Astrocyte of the spinal cord (primary cell): ENCODE results near the gene FAM167B.
A peak's percentile ranks its signal among the peaks of the same experiment; 100 is the strongest.

Experiments used
- DNase-seq: peaks from one replicate; pipeline ENCODE4 v3.0.0; 2011; ENCODE audit warnings: low read depth, low spot score
- H3K4me3 ChIP-seq: 2 replicates; pipeline ENCODE4 v1.5.1; 2011; ENCODE audit warnings: low read depth, mild to moderate bottlenecking, low read length, moderate library complexity
- in situ Hi-C: cut with HindIII; loops from 2 replicates; pipeline ENCODE4 v1.10.0; 2017; ENCODE audit warnings: low sequenced_read_pairs
- TF ChIP-seq, protein P1 (sequence below): IDR thresholded peaks from 2 replicates; pipeline ENCODE4 v1.5.1; 2012; ENCODE audit warnings: low read depth, mild to moderate bottlenecking, low read length, inconsistent platforms

The FAM167B gene

DNA sequence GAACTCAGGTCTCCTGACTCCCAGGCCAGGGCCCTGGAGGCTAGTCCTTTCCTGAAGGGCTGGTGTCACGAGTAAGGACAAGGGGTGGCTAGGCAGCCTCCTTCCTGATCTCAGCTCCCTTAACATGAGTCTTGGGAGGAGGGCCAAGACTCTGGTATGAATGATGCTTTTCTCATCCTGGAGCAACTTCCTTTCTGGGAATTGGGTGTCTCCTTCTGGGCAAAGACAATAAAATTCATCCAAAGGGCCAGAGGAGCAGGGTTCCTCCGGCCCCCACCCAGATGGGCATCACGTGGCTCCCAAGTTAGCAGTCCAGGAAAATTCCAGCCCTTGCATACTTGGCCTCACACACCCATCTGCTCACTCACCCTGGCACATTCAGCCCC lies at the start of gene FAM167B:
Gene FAM167B (plus strand): TSS at position 335 of the 386 bp plus-strand sequence. CDS start 200 bp downstream, outside the sequence.
- in situ Hi-C loops, result no loop called here
- DNase-seq, result no peak
- H3K4me3 ChIP-seq, result no peak within 1 kb of the TSS
- TF ChIP-seq, protein P1, sequence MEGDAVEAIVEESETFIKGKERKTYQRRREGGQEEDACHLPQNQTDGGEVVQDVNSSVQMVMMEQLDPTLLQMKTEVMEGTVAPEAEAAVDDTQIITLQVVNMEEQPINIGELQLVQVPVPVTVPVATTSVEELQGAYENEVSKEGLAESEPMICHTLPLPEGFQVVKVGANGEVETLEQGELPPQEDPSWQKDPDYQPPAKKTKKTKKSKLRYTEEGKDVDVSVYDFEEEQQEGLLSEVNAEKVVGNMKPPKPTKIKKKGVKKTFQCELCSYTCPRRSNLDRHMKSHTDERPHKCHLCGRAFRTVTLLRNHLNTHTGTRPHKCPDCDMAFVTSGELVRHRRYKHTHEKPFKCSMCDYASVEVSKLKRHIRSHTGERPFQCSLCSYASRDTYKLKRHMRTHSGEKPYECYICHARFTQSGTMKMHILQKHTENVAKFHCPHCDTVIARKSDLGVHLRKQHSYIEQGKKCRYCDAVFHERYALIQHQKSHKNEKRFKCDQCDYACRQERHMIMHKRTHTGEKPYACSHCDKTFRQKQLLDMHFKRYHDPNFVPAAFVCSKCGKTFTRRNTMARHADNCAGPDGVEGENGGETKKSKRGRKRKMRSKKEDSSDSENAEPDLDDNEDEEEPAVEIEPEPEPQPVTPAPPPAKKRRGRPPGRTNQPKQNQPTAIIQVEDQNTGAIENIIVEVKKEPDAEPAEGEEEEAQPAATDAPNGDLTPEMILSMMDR, result no peak

DNA sequence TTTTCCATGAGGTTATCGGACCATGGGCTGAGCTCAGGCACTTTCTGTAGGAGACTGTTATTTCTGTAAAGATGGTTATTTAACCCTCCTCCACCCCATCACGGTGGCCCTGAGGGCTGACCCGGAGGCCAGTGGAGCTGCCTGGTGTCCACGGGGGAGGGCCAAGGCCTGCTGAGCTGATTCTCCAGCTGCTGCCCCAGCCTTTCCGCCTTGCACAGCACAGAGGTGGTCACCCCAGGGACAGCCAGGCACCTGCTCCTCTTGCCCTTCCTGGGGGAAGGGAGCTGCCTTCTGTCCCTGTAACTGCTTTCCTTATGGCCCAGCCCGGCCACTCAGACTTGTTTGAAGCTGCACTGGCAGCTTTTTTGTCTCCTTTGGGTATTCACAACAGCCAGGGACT lies 49.2 kb upstream of the FAM167B start:
- no peak for DNase-seq
- TF ChIP-seq, protein P1, result no peak
- in situ Hi-C loops, result no loop called here

DNA sequence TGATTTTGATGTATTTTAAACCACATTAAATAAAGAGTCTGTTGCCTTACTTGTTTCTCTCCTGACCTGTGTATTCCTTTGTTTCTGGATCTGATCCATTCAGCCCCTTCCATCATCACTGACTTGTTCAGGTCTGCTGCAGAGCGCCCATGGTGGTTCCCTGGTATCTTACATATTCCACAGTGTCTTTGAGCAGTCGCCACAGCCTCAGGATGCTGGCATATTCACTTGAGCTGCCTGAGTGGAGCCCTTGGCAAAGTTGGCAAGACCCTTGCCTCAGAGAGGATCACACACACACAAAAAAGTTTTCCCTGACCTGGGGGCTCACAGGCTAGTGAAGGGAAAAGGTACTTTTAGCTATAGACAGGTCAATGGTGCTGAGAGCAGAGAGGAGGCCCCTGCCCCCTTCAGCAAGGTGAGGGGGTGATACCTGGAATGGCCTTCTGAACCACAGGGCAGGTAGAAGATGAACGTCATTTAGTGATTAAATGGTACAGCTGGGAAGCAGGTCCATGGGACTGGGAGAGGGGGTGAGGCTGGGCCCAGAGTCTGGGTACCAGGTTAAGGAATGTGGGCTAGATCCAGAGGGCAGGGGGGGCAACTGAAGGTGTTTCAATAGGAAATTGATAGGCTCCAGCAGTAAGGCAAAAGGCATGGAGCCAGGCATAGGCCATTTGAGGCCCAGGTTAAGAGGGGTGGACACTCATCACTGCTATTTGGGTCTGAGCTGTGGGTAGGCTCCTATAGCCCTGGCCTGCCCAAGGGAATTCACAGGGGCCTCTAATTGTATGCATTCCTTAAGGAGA lies 48.6 kb upstream of the FAM167B start:
- in situ Hi-C loops, result no loop called here
- no peak overlapping the region for H3K4me3 ChIP-seq
- TF ChIP-seq, protein P1, result no peak
- DNase-seq, result no peak

More for the DNA sequence above, 49.2 kb upstream of the FAM167B start:
- H3K4me3 ChIP-seq, result no peak overlapping the region

DNA sequence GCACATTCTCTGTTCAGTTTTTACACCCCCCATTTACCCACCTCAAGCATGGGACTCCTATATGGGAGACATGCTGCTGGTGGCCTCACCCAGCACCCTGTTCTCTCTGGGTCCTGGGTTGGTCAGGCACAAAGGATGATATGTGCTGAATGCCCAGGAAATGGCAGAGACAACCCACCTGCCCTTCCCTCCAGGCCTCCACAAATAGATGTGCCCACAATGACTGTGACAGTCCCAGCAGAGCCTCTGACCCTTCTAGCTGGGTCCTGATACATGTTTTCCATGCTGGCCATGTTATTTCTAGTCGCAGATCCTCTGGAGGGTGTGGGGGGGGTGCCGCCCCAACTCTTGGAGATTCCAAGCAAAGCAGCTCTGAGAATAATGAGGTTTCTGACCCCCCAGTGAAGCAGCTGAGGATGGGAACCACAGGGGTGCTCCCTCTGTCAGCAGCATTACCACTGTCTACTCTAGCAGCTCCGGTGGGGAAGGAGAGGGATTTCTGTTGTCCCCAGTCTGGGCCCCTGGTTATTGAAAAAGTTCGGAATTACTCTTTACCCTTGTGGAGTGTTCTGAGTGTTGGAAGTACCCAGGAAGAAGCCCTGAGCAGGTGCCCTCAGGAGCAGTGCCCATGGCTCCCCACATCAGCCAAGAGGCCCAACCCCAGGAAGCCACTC lies 47.8 kb upstream of the FAM167B start:
- in situ Hi-C loops, result no loop called here
- TF ChIP-seq, protein P1, result no peak
- no peak overlapping the region for H3K4me3 ChIP-seq
- no peak for DNase-seq

DNA sequence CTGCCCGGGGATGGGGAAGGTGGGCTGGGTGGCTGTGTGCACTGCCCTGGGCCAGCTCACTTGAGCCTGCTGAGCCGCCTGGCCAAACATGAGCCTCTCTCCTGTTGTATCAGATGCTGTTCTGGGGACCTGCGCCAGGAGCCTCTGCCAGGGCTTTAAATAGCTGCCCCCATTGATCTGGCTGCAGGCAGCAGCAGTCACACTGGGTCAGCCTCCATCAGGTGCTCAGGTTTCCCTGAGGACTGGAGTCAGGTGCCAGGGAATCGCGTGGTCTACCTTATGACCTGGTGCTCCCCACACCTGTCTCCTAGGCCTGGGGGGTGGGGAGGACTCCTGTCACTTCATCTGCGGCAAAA lies 47.3 kb upstream of the FAM167B start:
- H3K4me3 ChIP-seq, result peak overlapping the region; percentile 69
- no peak for DNase-seq
- in situ Hi-C loops, result no loop called here
- TF ChIP-seq, protein P1, result no peak

DNA sequence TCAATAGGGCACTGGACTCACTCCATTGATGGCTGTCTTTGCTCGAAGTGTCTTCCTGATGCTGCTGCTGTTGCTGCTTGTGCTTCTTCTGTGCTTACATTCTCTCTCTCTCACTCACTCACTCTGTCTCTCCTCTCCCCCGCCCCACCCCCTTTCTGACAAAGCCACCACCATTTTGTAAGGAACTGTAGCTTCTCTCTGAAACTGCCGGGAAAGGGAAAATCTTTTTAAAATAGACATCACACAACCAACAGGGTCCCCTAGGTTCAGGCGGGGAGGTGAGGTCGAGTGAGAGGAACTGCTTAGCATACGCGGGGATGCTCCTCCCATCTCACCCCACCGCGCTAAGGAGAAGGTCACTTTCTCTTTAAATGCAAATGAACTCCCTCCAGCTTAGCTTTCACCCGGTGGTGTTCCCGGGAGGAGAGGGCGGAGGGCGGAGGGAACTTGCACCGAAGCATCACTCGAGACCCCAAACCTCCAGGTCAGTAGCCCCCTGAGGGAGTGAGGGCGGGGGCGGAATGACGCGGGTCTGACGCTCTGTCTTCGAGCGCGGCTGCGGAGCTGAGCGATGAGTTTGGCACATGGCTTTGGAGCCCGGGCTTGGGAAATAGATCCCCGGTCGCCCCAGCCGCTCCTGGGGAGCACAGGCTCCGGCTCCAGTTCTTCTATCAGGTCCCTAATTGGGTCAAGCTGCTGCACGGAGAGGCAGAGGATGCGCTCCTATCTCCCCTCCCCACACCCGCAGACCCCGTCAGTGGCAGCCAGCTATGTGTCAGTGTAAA lies 46.6 kb upstream of the FAM167B start, which contains the start of gene CCDC28B:
Gene CCDC28B (plus strand): TSS at position 370 of the 785 bp plus-strand sequence. CDS start 1,341 bp downstream, outside the sequence.
- TF ChIP-seq, protein P1, result no peak
- peak; percentile 74 for DNase-seq
- in situ Hi-C loops, result no loop called here

More for the DNA sequence above, 46.6 kb upstream of the FAM167B start, which contains the start of gene CCDC28B:
- H3K4me3 ChIP-seq, result peak within 1 kb of the TSS; percentile 69
